IMR-90 (cell line): ENCODE results near the gene BRWD1.

Source experiments
- BHLHE40 ChIP-seq: fragments of 150-350 bp; IDR thresholded peaks from 2 replicates; pipeline ENCODE4 v1.6.1; 2016; ENCODE audit warnings: mild to moderate bottlenecking, low read depth, low read length
- FOS ChIP-seq: fragments of 150-350 bp; IDR thresholded peaks from 2 replicates; pipeline ENCODE4 v1.6.1; 2016; ENCODE audit warnings: low read depth, low read length
- MXI1 ChIP-seq: IDR thresholded peaks from 2 replicates; pipeline ENCODE4 v1.6.1; 2012; ENCODE audit warnings: low read depth, mild to moderate bottlenecking, low read length, moderate library complexity, borderline replicate concordance
- POLR2A ChIP-seq: IDR thresholded peaks from 2 replicates; pipeline ENCODE4 v1.6.1; 2012; ENCODE audit warnings: mild to moderate bottlenecking, low read depth, low read length
- RFX5 ChIP-seq: IDR thresholded peaks from 2 replicates; pipeline ENCODE4 v1.8.0; 2012; ENCODE audit warnings: low read depth, mild to moderate bottlenecking, low read length, moderate library complexity
- TF ChIP-seq, protein P1 (sequence below): conservative IDR thresholded peaks from 2 replicates; pipeline ENCODE4 v1.5.1; 2012; ENCODE audit warnings: mild to moderate bottlenecking, low read depth, low read length, improper control_type of control experiment
- TF ChIP-seq, protein P2 (sequence below): fragments of 150-350 bp; IDR thresholded peaks from 2 replicates; pipeline ENCODE4 v1.6.1; 2016; ENCODE audit warnings: low read depth, mild to moderate bottlenecking, low read length, moderate library complexity, borderline replicate concordance

- no peak for TF ChIP-seq MXI1
- TF ChIP-seq, protein P1, sequence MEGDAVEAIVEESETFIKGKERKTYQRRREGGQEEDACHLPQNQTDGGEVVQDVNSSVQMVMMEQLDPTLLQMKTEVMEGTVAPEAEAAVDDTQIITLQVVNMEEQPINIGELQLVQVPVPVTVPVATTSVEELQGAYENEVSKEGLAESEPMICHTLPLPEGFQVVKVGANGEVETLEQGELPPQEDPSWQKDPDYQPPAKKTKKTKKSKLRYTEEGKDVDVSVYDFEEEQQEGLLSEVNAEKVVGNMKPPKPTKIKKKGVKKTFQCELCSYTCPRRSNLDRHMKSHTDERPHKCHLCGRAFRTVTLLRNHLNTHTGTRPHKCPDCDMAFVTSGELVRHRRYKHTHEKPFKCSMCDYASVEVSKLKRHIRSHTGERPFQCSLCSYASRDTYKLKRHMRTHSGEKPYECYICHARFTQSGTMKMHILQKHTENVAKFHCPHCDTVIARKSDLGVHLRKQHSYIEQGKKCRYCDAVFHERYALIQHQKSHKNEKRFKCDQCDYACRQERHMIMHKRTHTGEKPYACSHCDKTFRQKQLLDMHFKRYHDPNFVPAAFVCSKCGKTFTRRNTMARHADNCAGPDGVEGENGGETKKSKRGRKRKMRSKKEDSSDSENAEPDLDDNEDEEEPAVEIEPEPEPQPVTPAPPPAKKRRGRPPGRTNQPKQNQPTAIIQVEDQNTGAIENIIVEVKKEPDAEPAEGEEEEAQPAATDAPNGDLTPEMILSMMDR, result no peak
- no peak for TF ChIP-seq POLR2A
- TF ChIP-seq BHLHE40, result no peak
- TF ChIP-seq FOS, result no peak
- TF ChIP-seq, protein P2, sequence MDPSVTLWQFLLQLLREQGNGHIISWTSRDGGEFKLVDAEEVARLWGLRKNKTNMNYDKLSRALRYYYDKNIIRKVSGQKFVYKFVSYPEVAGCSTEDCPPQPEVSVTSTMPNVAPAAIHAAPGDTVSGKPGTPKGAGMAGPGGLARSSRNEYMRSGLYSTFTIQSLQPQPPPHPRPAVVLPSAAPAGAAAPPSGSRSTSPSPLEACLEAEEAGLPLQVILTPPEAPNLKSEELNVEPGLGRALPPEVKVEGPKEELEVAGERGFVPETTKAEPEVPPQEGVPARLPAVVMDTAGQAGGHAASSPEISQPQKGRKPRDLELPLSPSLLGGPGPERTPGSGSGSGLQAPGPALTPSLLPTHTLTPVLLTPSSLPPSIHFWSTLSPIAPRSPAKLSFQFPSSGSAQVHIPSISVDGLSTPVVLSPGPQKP, result no peak
- TF ChIP-seq RFX5, result no peak
Observed at GRCh38 chr21:39216290-39216689, 97.1 kb downstream of the BRWD1 start.
